GM18519 (cell line): ENCODE measurements around the gene FANK1.
A peak's percentile ranks its signal among the peaks of the same experiment; 100 is the strongest.

ENCODE experiments used
- ATAC-seq: cut with Tn5 transposase; IDR thresholded peaks from one replicate; pipeline ENCODE4 v1.9.1; 2021; ENCODE audit warnings: mild to moderate bottlenecking, moderate library complexity; ENCODE audit not compliant: unreplicated experiment, low FRiP score

The FANK1 gene, protein sequence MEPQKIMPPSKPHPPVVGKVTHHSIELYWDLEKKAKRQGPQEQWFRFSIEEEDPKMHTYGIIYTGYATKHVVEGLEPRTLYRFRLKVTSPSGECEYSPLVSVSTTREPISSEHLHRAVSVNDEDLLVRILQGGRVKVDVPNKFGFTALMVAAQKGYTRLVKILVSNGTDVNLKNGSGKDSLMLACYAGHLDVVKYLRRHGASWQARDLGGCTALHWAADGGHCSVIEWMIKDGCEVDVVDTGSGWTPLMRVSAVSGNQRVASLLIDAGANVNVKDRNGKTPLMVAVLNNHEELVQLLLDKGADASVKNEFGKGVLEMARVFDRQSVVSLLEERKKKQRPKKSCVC

GRCh38 chr10:125896088-125896934 is at the start of gene FANK1:
TSS of gene FANK1 (plus strand) at chr10:125896564. CDS start at chr10:125896643, 79 bp downstream.
- ATAC-seq, result peak; percentile 72

DNA sequence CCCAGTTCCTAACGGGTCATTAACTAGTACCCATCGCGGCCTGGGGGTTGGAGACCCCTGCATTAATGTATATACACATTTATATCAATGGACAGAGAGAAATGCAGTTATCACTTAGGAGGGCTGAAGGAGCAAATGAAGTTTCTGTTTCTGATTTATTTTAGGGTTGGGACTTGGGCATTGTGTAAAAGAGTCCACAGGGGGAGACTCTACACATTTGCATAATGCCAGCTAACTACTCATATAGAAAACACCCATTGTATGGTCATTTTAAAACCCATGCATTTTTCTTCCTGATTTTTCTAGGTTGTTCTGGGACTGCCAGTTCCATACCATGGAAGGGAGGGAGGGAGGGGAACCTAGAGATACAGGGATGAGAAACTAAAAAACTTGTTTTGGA is 49.5 kb upstream of the FANK1 start:
- no peak for ATAC-seq

DNA sequence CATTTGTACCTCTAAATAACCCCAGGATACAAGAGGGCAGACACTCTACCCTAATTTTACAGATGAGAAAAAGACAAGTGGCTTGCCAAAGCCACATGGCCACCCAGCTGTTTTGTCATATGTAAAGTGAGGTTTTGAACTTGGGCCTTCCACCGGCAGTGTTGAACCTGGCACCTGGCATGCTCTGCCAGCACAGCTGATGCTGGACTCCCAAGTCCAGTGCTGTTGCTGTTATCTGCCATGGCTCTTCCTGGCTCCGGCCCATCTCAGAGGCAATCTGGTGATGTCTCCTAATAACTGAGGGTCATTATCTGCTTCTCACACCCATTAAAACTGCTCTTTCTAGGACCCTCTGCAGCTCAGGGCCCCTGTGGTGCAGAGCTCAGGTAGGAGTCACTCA is 48.0 kb upstream of the FANK1 start:
- no peak for ATAC-seq

- no peak for ATAC-seq
These were observed 47.5 kb upstream of the FANK1 start for GRCh38 chr10:125848857-125849256.

GRCh38 chr10:125849448-125849847 is 46.9 kb upstream of the FANK1 start:
- no peak for ATAC-seq

GRCh38 chr10:125850766-125851731 is 45.3 kb upstream of the FANK1 start:
- ATAC-seq, result no peak

- ATAC-seq, result no peak
These were observed 43.9 kb upstream of the FANK1 start for GRCh38 chr10:125852487-125852886.

DNA sequence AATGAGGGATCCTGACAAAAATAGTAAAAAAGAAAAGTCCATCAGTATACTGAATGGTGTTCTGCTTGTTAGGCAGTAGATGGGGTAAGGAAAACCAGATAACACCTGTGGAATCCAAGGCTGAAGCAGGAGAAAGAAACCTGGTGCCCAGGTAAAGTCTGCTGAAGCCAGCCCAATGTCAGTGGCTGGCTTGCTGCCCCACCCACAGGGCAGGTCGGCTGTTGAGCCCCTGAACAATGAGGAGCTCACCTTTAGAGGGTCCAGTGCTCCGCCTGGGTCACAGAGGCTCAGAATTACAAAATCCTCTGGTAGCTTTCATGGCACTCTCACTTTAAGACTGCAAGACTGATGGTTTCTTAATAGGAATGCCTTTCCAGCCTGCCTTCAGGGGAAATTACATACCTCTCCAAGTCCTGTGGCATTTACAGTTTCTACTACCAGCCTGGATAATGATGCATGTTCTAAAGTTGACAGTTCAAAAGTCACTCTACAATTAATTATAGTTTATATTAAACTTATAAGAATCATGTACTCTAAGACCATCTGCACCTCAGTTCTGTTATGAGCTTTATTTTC is 39.1 kb upstream of the FANK1 start:
- no peak for ATAC-seq

- ATAC-seq, result no peak
These were observed 37.1 kb upstream of the FANK1 start for GRCh38 chr10:125859128-125859817.

- ATAC-seq, result no peak
These were observed 31.2 kb upstream of the FANK1 start for GRCh38 chr10:125865120-125865519.

GRCh38 chr10:125866421-125867029 is 29.8 kb upstream of the FANK1 start:
- ATAC-seq, result no peak

DNA sequence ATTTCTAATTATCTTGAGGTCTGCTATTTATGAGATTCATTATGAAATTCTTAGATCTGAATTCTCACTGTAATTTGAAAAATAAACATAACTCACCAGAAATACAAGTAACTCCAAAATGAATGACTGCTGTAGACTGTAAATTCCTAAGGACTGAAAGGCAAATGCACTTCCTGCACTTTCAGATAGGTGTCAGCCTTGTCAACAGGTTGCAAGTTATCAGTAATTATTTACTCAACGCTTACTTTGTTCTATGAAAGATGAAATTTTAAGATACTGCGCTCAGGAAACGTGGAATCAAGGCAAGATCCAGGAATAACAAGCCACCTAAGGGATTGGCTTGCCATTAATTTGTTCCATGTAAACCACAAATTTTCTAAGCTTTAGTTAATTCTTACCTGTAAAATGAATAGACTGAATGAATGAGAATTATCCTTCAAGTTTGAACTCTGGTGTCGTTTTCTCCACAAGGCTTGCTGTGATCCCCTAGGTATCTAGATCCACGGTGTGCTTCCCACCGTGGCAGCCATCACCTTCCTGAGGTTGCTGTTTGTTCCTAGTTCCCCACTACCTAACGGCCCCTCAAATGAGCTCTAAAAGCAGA is 27.9 kb upstream of the FANK1 start:
- ATAC-seq, result peak; percentile 53

DNA sequence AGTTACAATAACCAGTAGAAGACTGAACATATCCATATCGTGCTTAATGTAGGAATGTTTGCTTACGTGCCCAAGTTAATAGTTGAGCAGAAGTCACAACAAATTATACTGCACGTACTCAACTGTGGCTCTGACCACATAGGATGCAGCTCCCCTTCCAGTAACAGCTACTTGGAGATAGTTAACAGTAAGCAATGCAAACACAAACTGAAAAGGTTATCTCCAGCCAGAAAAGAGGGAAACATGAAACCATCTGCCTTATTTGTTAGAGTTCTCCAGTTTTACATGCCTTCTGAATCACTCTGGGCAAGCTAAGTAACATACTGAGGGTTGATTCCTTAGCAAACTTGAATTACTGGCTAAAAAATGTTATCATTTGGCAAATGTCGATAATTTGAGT is 25.0 kb upstream of the FANK1 start:
- no peak for ATAC-seq

- no peak for ATAC-seq
These were observed 17.2 kb upstream of the FANK1 start for GRCh38 chr10:125878957-125879835.

DNA sequence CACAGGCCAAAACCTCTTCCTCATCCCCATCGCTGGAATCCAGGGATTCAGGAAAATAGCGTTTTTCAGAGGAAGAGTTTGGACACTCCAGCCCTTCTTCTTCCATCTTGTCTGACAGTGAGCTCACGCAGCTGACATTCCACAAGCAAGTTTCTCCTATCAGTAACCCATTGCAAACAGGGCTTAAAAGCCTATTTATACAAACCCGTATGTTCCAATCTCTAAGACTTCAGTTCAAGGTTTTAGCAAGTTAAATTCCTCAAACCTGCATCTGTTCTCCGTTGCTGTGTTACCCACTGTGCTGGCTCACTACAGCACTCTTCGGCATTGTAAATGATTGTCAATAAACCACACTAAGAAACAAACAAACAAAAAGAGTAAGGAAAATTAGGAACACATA is 15.6 kb upstream of the FANK1 start:
- no peak for ATAC-seq

DNA sequence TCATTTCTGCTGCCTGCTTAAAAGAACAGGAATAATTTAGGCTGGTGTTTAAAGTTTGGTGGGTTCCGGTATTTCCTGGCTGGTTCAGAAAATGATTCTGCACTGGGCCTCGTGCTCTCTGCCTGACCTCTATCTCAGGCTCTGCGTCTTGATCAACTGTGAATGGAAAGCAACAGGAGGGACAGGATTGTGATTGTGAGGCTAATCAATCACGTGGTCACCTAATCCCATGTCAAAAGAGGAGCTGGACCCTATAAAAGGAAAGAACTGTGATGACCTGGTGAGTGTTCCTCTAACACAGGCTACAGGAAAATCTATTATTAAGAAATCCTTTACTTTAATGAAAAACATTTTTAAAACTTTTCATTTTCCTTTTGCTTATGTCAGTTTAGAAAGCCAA is 15.2 kb upstream of the FANK1 start, which contains the start of gene DHX32:
Gene DHX32 (minus strand): TSS at position 101 of the 400 bp plus-strand sequence. CDS start 468 bp downstream, outside the sequence.
- no peak for ATAC-seq

GRCh38 chr10:125882596-125882995 is 13.8 kb upstream of the FANK1 start:
- ATAC-seq, result no peak

DNA sequence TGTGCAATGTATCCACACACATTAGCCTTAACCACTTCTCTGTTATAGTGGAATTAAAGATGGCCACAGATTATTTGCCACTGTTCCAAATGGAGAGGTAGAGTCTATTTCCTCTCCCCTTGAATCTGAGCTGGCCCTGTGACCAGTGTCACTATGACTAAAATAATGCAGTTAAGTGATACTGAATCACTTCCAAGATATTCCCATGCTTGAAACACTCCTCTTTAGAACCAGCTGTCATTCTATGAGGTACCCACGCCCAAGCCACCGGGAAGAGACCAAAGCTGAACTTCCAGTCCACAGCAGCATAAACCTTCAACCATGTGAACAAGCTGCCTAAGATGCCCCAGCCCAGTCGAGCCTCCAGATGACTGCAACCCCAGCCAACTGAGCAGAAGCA is 13.2 kb upstream of the FANK1 start:
- no peak for ATAC-seq
